PFSK-1 (cell line): Measurements from ENCODE around the gene ADAR.

Experiments used
- FOXP2 ChIP-seq: optimal IDR thresholded peaks from 2 replicates; pipeline ENCODE3; 2011; ENCODE audit warnings: borderline replicate concordance, control low read depth, inconsistent platforms; ENCODE audit not compliant: insufficient read depth; ENCODE audit errors: extremely low read length, extremely low read depth
- POLR2AphosphoS5 ChIP-seq: IDR thresholded peaks from 2 replicates; pipeline ENCODE4 v1.6.1; 2012; ENCODE audit warnings: low read depth, mild to moderate bottlenecking, control low read depth, low read length, moderate library complexity
- SIN3A ChIP-seq: IDR thresholded peaks from 2 replicates; pipeline ENCODE4 v1.6.1; 2012; ENCODE audit warnings: mild to moderate bottlenecking, low read length, moderate library complexity, borderline replicate concordance; ENCODE audit not compliant: insufficient read depth
- TAF1 ChIP-seq: IDR thresholded peaks from 2 replicates; pipeline ENCODE4 v1.6.1; 2012; ENCODE audit warnings: low read length, control low read depth, borderline replicate concordance; ENCODE audit not compliant: insufficient read depth
- TF ChIP-seq, protein P1 (sequence below), 2 experiments: IDR thresholded peaks; 2 replicates each; pipeline versions ENCODE4 v1.6.1 to v1.8.0; 2011 to 2012; ENCODE audit warnings: low read depth in 2 of 2, low read length in 2 of 2, control low read depth in 1 of 2, inconsistent platforms in 1 of 2, mild to moderate bottlenecking in 1 of 2, moderate library complexity in 1 of 2; ENCODE audit not compliant: insufficient read depth in 1 of 2

DNA sequence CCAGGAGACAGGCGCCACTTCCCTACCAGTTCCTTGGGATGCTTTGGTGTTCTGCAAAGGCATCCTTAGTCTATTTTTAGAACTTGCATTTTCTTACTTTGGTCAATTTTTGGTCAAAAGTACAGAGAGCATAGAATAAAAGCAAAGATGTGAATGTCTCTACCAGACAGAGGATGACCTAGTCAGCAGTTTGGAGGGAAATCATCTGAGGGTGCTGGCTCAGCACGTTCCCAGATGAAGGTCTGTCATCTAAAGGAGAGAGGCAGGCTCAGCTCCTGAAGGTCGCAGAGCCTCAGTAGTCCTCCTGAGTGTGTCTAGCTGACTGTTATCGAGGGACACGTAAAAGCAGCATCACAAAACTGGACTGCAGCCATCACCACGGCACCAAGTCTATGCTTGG lies 25.1 kb downstream of the ADAR start:
- no peak for TF ChIP-seq POLR2AphosphoS5
- TF ChIP-seq, protein P1, sequence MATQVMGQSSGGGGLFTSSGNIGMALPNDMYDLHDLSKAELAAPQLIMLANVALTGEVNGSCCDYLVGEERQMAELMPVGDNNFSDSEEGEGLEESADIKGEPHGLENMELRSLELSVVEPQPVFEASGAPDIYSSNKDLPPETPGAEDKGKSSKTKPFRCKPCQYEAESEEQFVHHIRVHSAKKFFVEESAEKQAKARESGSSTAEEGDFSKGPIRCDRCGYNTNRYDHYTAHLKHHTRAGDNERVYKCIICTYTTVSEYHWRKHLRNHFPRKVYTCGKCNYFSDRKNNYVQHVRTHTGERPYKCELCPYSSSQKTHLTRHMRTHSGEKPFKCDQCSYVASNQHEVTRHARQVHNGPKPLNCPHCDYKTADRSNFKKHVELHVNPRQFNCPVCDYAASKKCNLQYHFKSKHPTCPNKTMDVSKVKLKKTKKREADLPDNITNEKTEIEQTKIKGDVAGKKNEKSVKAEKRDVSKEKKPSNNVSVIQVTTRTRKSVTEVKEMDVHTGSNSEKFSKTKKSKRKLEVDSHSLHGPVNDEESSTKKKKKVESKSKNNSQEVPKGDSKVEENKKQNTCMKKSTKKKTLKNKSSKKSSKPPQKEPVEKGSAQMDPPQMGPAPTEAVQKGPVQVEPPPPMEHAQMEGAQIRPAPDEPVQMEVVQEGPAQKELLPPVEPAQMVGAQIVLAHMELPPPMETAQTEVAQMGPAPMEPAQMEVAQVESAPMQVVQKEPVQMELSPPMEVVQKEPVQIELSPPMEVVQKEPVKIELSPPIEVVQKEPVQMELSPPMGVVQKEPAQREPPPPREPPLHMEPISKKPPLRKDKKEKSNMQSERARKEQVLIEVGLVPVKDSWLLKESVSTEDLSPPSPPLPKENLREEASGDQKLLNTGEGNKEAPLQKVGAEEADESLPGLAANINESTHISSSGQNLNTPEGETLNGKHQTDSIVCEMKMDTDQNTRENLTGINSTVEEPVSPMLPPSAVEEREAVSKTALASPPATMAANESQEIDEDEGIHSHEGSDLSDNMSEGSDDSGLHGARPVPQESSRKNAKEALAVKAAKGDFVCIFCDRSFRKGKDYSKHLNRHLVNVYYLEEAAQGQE (IDR thresholded peaks at IDR 0.05; ENCODE audit: insufficient read depth in 1 of 2, low read depth in 2 of 2, low read length in 2 of 2), result no peak
- TF ChIP-seq TAF1, result no peak
- TF ChIP-seq FOXP2, result no peak
- TF ChIP-seq SIN3A, result no peak
